ENCODE measurements around the gene E2F6. TPM values are rescaled to one million over a fixed set of nuclear protein-coding genes. Genes with fewer than 3 reads are reported as not detected.

Gene E2F6
- total RNA-seq, 1 experiment from 2014 or later: 25.6 TPM

DNA sequence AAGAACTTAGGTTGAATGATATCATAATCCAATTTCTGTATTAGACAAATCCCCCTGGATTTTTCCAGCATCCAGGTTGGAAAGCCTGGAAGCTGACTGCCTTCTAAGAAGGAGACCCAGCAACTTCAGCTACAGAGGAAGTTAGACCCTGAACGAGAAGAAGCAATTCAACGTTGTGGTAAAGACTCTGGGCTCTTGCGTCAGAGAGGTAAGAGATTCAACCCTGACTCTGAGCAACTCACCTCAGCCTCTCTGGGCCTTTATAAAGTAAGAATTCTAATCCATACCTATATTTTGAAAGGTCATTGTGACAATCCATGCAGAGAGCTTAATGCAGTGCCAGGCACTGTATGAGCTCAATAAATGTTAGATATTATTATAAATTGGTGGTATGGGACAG lies 9.7 kb downstream of the E2F6 start:
- Mint-ChIP-seq H3K27ac (ENCODE audit: unreplicated experiment) (no peak overlapping the region), H3K27me3 (ENCODE audit: unreplicated experiment) (no peaks in the 10 kb centered on the region), H3K4me1 (ENCODE audit: low read depth, unreplicated experiment) (peaks cover 26% of the 10 kb centered on the region), H3K36me3 (ENCODE audit: insufficient read depth, unreplicated experiment) (peaks cover 18% of the 10 kb centered on the region), H3K4me3 (ENCODE audit: low read depth, unreplicated experiment) (no peak overlapping the region), H3K9me3 (ENCODE audit: low read depth, unreplicated experiment) (no peaks in the 10 kb centered on the region)
- no TSS peak for BruUV-seq (replicated peaks)
- TF ChIP-seq, protein P1, sequence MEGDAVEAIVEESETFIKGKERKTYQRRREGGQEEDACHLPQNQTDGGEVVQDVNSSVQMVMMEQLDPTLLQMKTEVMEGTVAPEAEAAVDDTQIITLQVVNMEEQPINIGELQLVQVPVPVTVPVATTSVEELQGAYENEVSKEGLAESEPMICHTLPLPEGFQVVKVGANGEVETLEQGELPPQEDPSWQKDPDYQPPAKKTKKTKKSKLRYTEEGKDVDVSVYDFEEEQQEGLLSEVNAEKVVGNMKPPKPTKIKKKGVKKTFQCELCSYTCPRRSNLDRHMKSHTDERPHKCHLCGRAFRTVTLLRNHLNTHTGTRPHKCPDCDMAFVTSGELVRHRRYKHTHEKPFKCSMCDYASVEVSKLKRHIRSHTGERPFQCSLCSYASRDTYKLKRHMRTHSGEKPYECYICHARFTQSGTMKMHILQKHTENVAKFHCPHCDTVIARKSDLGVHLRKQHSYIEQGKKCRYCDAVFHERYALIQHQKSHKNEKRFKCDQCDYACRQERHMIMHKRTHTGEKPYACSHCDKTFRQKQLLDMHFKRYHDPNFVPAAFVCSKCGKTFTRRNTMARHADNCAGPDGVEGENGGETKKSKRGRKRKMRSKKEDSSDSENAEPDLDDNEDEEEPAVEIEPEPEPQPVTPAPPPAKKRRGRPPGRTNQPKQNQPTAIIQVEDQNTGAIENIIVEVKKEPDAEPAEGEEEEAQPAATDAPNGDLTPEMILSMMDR (IDR thresholded peaks at IDR 0.05; ENCODE audit: unreplicated experiment): no peak
- CTCF ChIA-PET: no interaction called here
- no peak for DNase-seq
- intact Hi-C loops (cut with micrococcal nuclease; ENCODE audit: unreplicated experiment): no loop called here

- H3K36me3 Mint-ChIP-seq (ENCODE audit: insufficient read depth, unreplicated experiment): peaks cover 29% of the 10 kb centered on the region
- no peak overlapping the region for H3K27ac Mint-ChIP-seq (ENCODE audit: unreplicated experiment)
- H3K4me3 Mint-ChIP-seq (ENCODE audit: low read depth, unreplicated experiment): no peak overlapping the region
- CTCF ChIA-PET: interaction anchor here (0.7 kb wide), 1 partner anchor 502 kb away, joined by 3 read pairs; no protein-coding TSS in a partner anchor
- no TSS peak for BruUV-seq (replicated peaks)
- no peaks in the 10 kb centered on the region for H3K27me3 Mint-ChIP-seq (ENCODE audit: unreplicated experiment)
- intact Hi-C loops (cut with micrococcal nuclease; ENCODE audit: unreplicated experiment): no loop called here
- H3K4me1 Mint-ChIP-seq (ENCODE audit: low read depth, unreplicated experiment): peaks cover 17% of the 10 kb centered on the region
- TF ChIP-seq, protein P1 (IDR thresholded peaks at IDR 0.05; ENCODE audit: unreplicated experiment): no peak
- H3K9me3 Mint-ChIP-seq (ENCODE audit: low read depth, unreplicated experiment): no peaks in the 10 kb centered on the region
- DNase-seq: no peak
Measured at GRCh38 chr2:11454824-11455223, 11.1 kb downstream of the E2F6 start.

DNA sequence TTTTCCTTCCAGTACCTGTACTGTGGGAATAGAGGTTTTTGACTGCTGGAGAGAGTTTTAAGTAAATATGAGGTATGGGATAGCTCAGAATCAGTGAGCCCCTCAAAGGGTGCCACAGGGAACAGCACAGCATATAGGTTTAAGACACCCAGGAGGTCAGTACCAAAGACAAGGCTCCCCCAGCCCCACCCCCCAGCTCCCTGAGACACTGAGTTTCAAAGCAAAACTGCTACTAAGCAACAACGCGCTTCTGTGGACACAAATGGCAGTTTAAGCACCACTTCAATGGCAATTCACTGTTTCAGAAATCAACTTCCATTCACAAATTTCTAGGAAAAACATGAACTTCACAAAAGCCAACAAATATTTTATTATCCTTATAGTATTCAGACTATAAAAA lies 15.2 kb downstream of the E2F6 start:
- Mint-ChIP-seq H3K27me3 (ENCODE audit: unreplicated experiment) (no peaks in the 10 kb centered on the region), H3K27ac (ENCODE audit: unreplicated experiment) (no peak overlapping the region), H3K9me3 (ENCODE audit: low read depth, unreplicated experiment) (no peaks in the 10 kb centered on the region), H3K4me1 (ENCODE audit: low read depth, unreplicated experiment) (peaks cover 6% of the 10 kb centered on the region), H3K4me3 (ENCODE audit: low read depth, unreplicated experiment) (no peak overlapping the region), H3K36me3 (ENCODE audit: insufficient read depth, unreplicated experiment) (peaks cover 51% of the 10 kb centered on the region)
- TF ChIP-seq, protein P1 (IDR thresholded peaks at IDR 0.05; ENCODE audit: unreplicated experiment): no peak
- intact Hi-C loops (cut with micrococcal nuclease; ENCODE audit: unreplicated experiment): no loop called here
- no peak for DNase-seq
- BruUV-seq (replicated peaks): no TSS peak
- CTCF ChIA-PET: no interaction called here

DNA sequence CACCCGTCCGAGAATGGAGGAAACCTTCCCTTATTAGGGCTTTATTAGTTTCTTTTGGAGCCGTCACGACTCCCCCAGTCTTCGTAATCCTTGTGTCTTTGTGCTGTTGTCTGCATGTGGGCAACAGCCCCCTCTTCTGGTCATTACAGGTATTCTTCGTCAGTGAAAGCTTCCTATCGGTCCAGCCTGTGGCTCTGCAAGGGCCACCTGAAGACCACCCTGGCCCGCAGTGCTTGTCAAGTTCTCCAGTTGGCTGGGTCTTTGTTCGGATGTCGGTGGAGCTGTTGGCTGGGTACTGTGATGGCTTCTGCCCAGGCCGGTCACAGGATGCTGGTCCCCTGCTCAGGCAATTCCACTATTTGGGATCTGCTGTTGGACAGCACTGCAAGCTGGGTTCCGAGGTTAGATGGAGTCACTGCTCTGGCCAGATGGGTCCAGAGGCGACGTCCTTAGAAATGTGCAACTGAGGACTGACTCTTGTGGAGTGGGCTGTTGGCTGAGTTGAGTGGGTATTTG lies 19.2 kb downstream of the E2F6 start:
- no peaks in the 10 kb centered on the region for H3K27me3 Mint-ChIP-seq (ENCODE audit: unreplicated experiment)
- no peaks in the 10 kb centered on the region for H3K4me1 Mint-ChIP-seq (ENCODE audit: low read depth, unreplicated experiment)
- peaks cover 69% of the 10 kb centered on the region for H3K36me3 Mint-ChIP-seq (ENCODE audit: insufficient read depth, unreplicated experiment)
- H3K27ac Mint-ChIP-seq (ENCODE audit: unreplicated experiment): no peak overlapping the region
- peak; percentile 51 for DNase-seq
- no peak overlapping the region for H3K4me3 Mint-ChIP-seq (ENCODE audit: low read depth, unreplicated experiment)
- TF ChIP-seq, protein P1 (IDR thresholded peaks at IDR 0.05; ENCODE audit: unreplicated experiment): peak; percentile 65
- intact Hi-C loops (cut with micrococcal nuclease; ENCODE audit: unreplicated experiment): no loop called here
- CTCF ChIA-PET: interaction anchor here (0.6 to 0.9 kb wide), 2 partner anchors 270 to 314 kb away, joined by 4 read pairs; no protein-coding TSS in a partner anchor
- peaks cover 13% of the 10 kb centered on the region for H3K9me3 Mint-ChIP-seq (ENCODE audit: low read depth, unreplicated experiment)
- no TSS peak for BruUV-seq (replicated peaks)

Data from Calu3 (cell line).